Activated naive CD8-positive, alpha-beta T cell (primary cell): ENCODE measurements around the gene AKR7A3.
A peak's percentile ranks its signal among the peaks of the same experiment; 100 is the strongest.
"Not testable (repeated sequence)": the region's sequence is repeated elsewhere in the genome, so short reads cannot be mapped to it uniquely, and the experiment has no call there.

Experiments used
- H3K27ac Mint-ChIP-seq: one replicate; pipeline ENCODE4 v1.8.0; 2021; ENCODE audit warnings: mixed read lengths
- H3K27me3 Mint-ChIP-seq: one replicate; pipeline ENCODE4 v1.8.0; 2021; ENCODE audit warnings: mixed read lengths
- H3K36me3 Mint-ChIP-seq: one replicate; pipeline ENCODE4 v1.8.0; 2021; ENCODE audit warnings: mixed read lengths
- H3K4me1 Mint-ChIP-seq: one replicate; pipeline ENCODE4 v1.8.0; 2021; ENCODE audit warnings: low read depth, mixed read lengths
- H3K4me3 Mint-ChIP-seq: one replicate; pipeline ENCODE4 v1.8.0; 2021; ENCODE audit warnings: mild to moderate bottlenecking, mixed read lengths
- H3K9me3 Mint-ChIP-seq: one replicate; pipeline ENCODE4 v1.8.0; 2021; ENCODE audit warnings: low read depth, mixed read lengths

AKR7A3 gene

GRCh38 chr1:19311931-19312781, 23.6 kb upstream of the AKR7A3 start, which contains the start of the genes AKR7A2 and SLC66A1:
AKR7A2 (minus strand) TSS chr1:19312144; CDS start chr1:19312124, 20 bp downstream.
SLC66A1 (plus strand) TSS chr1:19312326; CDS start chr1:19317678, 5,352 bp downstream.
- Mint-ChIP-seq H3K36me3 (peaks cover 8% of the 10 kb centered on the region), H3K27me3 (no peaks in the 10 kb centered on the region), H3K9me3 (no peaks in the 10 kb centered on the region), H3K27ac (peak within 1 kb of the TSS; percentile 64), H3K4me1 (peaks cover 35% of the 10 kb centered on the region), H3K4me3 (peak within 1 kb of the TSS; percentile 92)

- Mint-ChIP-seq H3K27ac (peak overlapping the region; percentile 62), H3K4me1 (peaks cover 34% of the 10 kb centered on the region), H3K36me3 (peaks cover 8% of the 10 kb centered on the region), H3K9me3 (no peaks in the 10 kb centered on the region), H3K4me3 (peak overlapping the region; percentile 92), H3K27me3 (no peaks in the 10 kb centered on the region)
Observed at GRCh38 chr1:19311503-19311930, 22.9 kb upstream of the AKR7A3 start.

- H3K27me3 Mint-ChIP-seq, result no peaks in the 10 kb centered on the region
- peaks cover 30% of the 10 kb centered on the region for H3K4me1 Mint-ChIP-seq
- H3K27ac Mint-ChIP-seq, result peak overlapping the region; percentile 62
- peaks cover 8% of the 10 kb centered on the region for H3K36me3 Mint-ChIP-seq
- H3K9me3 Mint-ChIP-seq, result no peaks in the 10 kb centered on the region
- peak overlapping the region; percentile 92 for H3K4me3 Mint-ChIP-seq
Observed at GRCh38 chr1:19310720-19311502, 22.3 kb upstream of the AKR7A3 start.

GRCh38 chr1:19310061-19310460, 21.5 kb upstream of the AKR7A3 start:
- Mint-ChIP-seq H3K27me3 (no peaks in the 10 kb centered on the region), H3K4me3 (peak overlapping the region; percentile 92), H3K4me1 (peaks cover 27% of the 10 kb centered on the region), H3K27ac (no peak overlapping the region), H3K9me3 (no peaks in the 10 kb centered on the region), H3K36me3 (peaks cover 8% of the 10 kb centered on the region)

GRCh38 chr1:19309123-19309813, 20.7 kb upstream of the AKR7A3 start:
- Mint-ChIP-seq H3K36me3 (peaks cover 11% of the 10 kb centered on the region), H3K4me1 (peaks cover 27% of the 10 kb centered on the region), H3K27me3 (no peaks in the 10 kb centered on the region), H3K9me3 (no peaks in the 10 kb centered on the region), H3K27ac (no peak overlapping the region), H3K4me3 (no peak overlapping the region)

GRCh38 chr1:19308509-19308907, 19.9 kb upstream of the AKR7A3 start:
- Mint-ChIP-seq H3K27me3 (no peaks in the 10 kb centered on the region), H3K36me3 (peaks cover 15% of the 10 kb centered on the region), H3K4me1 (peaks cover 25% of the 10 kb centered on the region), H3K4me3 (no peak overlapping the region), H3K27ac (no peak overlapping the region), H3K9me3 (no peaks in the 10 kb centered on the region)

GRCh38 chr1:19307794-19308508, 19.4 kb upstream of the AKR7A3 start:
- Mint-ChIP-seq H3K36me3 (peaks cover 18% of the 10 kb centered on the region), H3K4me1 (peaks cover 20% of the 10 kb centered on the region), H3K9me3 (no peaks in the 10 kb centered on the region), H3K27me3 (no peaks in the 10 kb centered on the region), H3K4me3 (no peak overlapping the region), H3K27ac (no peak overlapping the region)

GRCh38 chr1:19306941-19307340, 18.4 kb upstream of the AKR7A3 start:
- Mint-ChIP-seq H3K4me1 (peaks cover 18% of the 10 kb centered on the region), H3K27ac (no peak overlapping the region), H3K9me3 (no peaks in the 10 kb centered on the region), H3K36me3 (peaks cover 18% of the 10 kb centered on the region), H3K4me3 (no peak overlapping the region), H3K27me3 (no peaks in the 10 kb centered on the region)

GRCh38 chr1:19305880-19306279, 17.3 kb upstream of the AKR7A3 start:
- peaks cover 18% of the 10 kb centered on the region for H3K36me3 Mint-ChIP-seq
- no peaks in the 10 kb centered on the region for H3K27me3 Mint-ChIP-seq
- H3K9me3 Mint-ChIP-seq, result no peaks in the 10 kb centered on the region
- peaks cover 13% of the 10 kb centered on the region for H3K4me1 Mint-ChIP-seq
- no peak overlapping the region for H3K27ac Mint-ChIP-seq
- H3K4me3 Mint-ChIP-seq, result no peak overlapping the region

- H3K27me3 Mint-ChIP-seq, H3K27ac Mint-ChIP-seq, H3K4me1 Mint-ChIP-seq, H3K9me3 Mint-ChIP-seq, H3K4me3 Mint-ChIP-seq: not testable (repeated sequence)
- peaks cover 18% of the 10 kb centered on the region for H3K36me3 Mint-ChIP-seq
Observed at GRCh38 chr1:19304081-19304480, 15.5 kb upstream of the AKR7A3 start.

GRCh38 chr1:19300211-19300610, 11.6 kb upstream of the AKR7A3 start:
- Mint-ChIP-seq H3K27ac (no peak overlapping the region), H3K27me3 (no peaks in the 10 kb centered on the region), H3K36me3 (peaks cover 21% of the 10 kb centered on the region), H3K9me3 (no peaks in the 10 kb centered on the region), H3K4me1 (no peaks in the 10 kb centered on the region), H3K4me3 (no peak overlapping the region)

GRCh38 chr1:19294638-19295037, 6.1 kb upstream of the AKR7A3 start:
- Mint-ChIP-seq H3K4me1 (no peaks in the 10 kb centered on the region), H3K27me3 (peaks cover 1% of the 10 kb centered on the region), H3K9me3 (peaks cover 12% of the 10 kb centered on the region), H3K36me3 (peaks cover 27% of the 10 kb centered on the region), H3K27ac (no peak overlapping the region), H3K4me3 (no peak overlapping the region)

- Mint-ChIP-seq H3K27ac (no peak overlapping the region), H3K36me3 (peaks cover 13% of the 10 kb centered on the region), H3K4me1 (peaks cover 8% of the 10 kb centered on the region), H3K4me3 (peak overlapping the region; percentile 65), H3K27me3 (peaks cover 3% of the 10 kb centered on the region), H3K9me3 (peaks cover 5% of the 10 kb centered on the region)
Observed at GRCh38 chr1:19289244-19289643, 674 bp upstream of the AKR7A3 start.

- Mint-ChIP-seq H3K4me1 (peaks cover 8% of the 10 kb centered on the region), H3K27ac (no peak overlapping the region), H3K9me3 (no peaks in the 10 kb centered on the region), H3K27me3 (peaks cover 3% of the 10 kb centered on the region), H3K4me3 (peak overlapping the region; percentile 77), H3K36me3 (peaks cover 8% of the 10 kb centered on the region)
Observed at GRCh38 chr1:19287436-19288185, 959 bp downstream of the AKR7A3 start.
